Astrocyte of the hippocampus (primary cell): ENCODE data around the gene ATRNL1.
"Not testable (repeated sequence)": the region's sequence is repeated elsewhere in the genome, so short reads cannot be mapped to it uniquely, and the experiment has no call there.

ENCODE experiments used
- DNase-seq: peaks from one replicate; pipeline ENCODE4 v3.0.0; 2011; ENCODE audit warnings: low read depth, low spot score

ATRNL1 gene

DNA sequence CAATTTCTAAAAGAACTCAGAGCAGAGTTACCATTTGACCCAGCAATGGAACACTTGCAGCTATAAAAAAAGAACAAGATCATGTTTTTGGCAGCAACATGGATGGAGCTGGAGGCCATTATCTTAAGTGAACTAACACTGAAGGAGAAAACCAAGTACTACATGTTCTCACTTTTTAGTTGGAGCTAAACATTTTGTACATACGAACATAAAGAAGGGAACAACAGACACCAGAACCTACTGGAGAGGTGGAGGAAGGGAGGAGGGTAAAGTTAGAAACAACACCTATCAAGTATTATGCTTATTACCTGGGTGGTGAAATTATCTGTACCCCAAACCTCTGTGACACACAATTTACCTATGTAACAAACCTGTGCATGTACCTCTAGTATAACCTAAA is 329.5 kb downstream of the ATRNL1 start:
- no peak for DNase-seq

GRCh38 chr10:115427611-115428010 is 334.4 kb downstream of the ATRNL1 start:
- no peak for DNase-seq

DNA sequence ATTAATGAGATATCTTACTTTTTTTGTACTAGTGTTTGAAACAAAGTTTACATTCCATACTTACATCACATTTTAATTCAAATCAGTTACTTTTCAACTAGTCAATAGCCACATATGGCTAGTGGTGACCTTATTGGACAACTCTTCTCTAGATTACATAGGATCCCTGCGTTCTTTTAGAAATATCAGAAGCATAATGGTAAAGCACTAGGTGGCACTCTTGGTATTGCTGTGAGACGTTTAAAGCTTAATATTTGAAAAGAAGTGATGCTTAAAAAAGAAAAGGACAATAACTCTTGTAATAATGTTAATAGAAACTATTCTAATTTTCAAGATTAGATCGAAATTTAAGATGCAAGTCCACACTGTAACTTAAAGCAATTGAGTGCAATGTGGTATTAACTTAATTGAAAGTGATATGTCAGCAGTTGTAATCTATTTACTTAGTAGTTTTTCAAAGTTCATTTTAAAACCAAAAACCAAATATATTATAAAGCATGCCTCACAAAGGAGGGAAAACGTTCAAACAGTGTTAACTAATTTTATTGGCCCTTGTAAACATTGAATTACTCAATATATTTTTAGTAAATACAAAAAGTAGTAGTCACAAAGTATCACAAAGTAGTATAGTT is 339.1 kb downstream of the ATRNL1 start:
- peak; percentile 40 for DNase-seq

DNA sequence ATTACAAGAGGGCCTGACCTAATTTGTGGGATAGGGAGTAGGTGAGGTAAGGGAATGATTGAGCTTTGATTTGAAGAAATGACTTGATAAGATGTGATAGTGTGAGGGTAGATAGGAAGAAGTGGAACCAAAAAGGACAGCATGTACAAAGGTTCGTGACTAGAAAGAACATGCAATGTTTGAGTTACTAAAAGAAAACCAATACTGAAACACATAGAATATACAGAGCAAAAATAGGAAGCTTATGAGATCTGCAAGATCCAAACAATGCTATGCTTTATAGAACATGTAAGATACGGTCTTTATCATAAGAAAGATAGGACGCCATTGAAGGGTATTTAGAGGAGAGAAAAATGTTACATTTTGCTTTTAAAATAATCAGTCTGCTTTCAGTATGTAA is 343.8 kb downstream of the ATRNL1 start:
- no peak for DNase-seq

GRCh38 chr10:115441907-115442545 is 348.9 kb downstream of the ATRNL1 start:
- no peak for DNase-seq

- DNase-seq = no peak
These were observed 363.6 kb downstream of the ATRNL1 start for GRCh38 chr10:115456812-115457211.

DNA sequence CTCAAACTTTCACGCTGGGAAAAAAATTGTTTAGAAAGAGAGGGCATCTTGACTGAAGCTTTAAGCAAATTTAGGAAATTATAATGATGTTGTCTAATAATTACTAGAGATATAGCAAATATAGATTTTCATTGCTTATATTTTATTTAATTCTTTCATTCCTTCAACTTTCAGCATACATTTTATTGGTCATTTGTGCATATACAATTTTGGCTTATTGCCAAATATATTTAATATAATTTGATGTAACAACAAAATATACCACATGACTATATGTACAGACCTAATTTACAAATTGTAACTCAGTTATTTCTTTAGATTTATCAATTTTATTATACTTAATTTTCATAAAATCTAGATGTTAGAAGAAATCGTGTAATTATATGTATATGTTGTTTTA is 390.1 kb downstream of the ATRNL1 start:
- DNase-seq = no peak

DNA sequence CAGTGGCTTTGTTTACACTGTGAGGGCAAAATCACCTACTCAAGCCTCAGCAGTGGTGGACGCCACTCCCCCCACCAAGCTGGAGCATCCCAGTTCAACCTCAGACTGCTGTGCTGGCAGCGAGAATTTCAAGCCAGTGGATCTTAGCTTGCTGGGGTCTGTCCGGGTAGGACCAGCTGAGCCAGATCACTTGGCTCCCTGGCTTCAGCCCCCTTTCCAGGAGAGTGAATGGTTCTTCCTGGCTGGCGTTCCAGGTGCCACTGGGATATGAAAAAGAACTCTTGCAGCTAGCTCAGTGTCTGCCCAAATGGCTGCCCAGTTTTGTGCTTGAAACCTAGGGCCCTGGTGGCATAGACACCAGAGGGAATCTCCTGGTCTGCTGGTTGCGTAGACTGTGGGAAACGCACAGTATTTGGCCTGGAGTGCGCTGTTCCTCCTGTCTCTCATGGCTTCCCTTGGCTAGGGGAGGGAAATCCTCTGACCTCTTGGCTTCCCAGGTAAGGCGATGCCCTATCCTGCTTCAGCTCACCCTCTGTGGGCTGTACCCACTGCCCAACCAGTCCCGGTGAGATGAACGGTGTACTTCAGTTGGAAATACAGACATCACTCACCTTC is 398.5 kb downstream of the ATRNL1 start:
- no peak for DNase-seq

DNA sequence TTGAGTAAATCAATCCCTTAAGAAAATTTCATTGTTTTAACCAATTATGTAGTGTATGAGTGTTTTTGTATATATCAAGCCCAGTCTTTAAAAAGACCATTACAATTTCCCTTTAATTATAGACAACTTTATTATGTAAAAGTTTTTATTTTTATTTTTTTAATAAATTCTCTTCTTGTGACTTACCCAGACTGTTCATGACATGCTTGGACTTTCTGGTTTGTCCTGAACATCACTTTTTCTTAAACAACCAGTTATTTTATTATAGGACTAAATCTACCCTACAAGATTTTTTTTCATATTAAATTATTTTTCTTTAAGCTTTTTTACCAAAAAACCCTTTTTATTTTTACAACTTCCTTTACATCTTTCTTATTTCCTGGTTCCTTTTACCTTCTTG is 410.4 kb downstream of the ATRNL1 start:
- no peak for DNase-seq

GRCh38 chr10:115514895-115515294 is 421.7 kb downstream of the ATRNL1 start:
- no peak for DNase-seq

DNA sequence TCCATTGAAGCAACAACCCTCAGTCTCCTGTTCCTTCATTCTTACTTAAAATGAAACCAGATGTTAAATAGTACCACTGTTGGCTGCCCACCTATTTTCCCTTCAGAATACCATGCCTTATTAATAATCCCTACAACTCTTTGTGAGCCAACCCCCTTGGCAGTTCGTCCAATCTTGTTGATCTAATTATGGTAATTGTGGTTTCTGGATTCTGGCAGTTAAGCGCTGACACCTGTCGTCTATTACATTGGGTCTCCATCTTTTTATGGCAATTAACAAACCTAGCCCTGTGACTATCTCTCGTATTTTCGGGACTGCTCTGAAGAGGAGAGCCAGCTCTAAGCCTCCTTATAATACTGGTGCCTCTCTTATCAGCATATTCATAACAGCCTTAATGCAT is 432.0 kb downstream of the ATRNL1 start:
- no peak for DNase-seq

GRCh38 chr10:115527682-115528081 is 434.5 kb downstream of the ATRNL1 start:
- DNase-seq = not testable (repeated sequence)

DNA sequence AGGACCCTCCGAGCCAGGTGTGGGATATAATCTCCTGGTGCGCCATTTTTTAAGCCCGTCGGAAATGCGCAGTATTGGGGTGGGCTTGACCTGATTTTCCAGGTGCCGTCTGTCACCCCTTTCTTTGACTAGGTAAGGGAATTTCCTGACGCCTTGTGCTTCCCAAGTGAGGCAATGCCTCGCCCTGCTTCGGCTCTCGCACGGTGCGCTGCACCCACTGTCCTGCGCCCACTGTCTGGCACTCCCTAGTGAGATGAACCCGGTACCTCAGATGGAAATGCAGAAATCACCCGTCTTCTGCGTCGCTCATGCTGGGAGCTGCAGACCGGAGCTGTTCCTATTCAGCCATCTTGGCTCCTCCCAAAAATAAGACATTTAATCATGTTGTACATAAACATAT is 443.2 kb downstream of the ATRNL1 start:
- DNase-seq = not testable (repeated sequence)

GRCh38 chr10:115539142-115539762 is 446.1 kb downstream of the ATRNL1 start:
- no peak for DNase-seq

DNA sequence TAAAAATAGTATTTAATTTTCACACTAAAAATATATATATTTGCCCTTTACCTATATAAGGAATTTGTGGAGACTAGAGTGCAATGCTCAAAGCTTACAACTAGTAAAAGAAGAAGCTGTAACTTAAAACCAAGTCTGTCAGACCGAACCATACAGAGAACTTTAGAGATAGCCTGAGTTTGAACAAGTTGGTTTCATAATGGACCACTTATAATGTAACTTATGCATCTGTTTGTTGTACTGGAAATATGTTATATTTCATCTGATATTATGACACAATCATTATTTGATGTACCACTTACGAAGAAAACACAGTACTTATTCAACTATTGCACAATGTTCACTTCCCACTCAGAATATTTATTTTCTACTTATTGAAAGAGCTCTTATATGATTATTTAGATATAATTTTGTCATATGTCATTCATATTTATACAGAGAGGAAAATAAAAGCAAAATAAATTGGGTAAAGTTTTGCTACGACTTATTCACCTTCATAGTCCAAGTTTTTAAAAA is 462.8 kb downstream of the ATRNL1 start:
- no peak for DNase-seq

DNA sequence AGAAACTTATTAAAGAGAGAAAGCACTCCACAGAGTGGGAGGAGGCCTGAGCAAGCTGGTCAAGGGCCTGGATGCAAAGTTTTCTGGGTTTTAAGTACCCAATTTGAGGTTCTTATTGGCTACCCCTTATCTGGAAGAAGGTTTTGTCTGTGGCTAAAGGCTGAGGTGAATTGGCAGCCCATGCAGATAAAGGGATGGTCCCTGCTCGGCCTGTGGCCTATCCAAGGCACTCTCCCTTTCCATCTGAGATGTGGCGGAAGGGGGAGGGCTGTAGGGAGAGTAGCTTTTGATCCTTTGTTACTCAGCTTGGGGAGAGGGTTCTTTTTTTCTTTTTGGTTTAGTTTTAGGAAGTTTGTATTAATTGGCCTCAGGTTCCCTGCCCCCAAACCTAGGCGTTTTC is 465.1 kb downstream of the ATRNL1 start:
- DNase-seq = no peak

- DNase-seq = no peak
These were observed 473.7 kb downstream of the ATRNL1 start for GRCh38 chr10:115566867-115567266.

DNA sequence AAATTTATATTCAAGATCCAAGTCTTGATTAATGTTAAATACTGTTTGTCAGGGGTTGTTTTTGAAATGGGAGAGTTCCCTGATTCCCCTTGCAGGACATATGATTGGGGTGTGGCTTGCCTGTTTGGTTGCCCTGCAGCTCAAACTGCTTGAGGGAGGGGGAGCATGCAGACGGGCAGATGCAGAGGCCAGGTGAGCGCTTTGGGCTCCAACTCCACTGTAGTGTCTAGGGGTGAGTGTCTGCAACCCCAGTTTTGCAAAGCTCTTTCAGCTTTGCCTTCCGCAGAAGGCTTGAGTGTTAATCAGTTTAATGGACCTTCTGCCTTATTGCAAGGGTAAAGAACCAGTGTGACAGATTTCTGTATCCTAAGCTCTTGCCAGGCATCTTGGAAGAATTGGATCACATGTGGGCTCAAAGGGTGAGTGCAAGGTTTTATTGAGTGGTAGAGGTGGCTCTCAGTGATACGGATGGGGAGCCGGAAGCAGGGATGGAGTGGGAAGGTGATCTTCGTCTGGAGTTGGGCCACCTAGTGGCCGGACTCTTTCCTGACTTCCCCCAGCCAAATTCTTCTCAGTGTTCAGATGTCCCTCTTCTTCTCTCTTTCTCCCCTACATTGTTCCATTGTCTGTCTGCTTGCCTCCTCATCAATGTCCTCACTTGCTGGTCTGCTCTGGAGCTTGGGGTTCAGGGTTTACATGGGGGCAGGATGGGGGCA is 479.7 kb downstream of the ATRNL1 start:
- no peak for DNase-seq

GRCh38 chr10:115580239-115580638 is 487.1 kb downstream of the ATRNL1 start:
- DNase-seq = no peak

DNA sequence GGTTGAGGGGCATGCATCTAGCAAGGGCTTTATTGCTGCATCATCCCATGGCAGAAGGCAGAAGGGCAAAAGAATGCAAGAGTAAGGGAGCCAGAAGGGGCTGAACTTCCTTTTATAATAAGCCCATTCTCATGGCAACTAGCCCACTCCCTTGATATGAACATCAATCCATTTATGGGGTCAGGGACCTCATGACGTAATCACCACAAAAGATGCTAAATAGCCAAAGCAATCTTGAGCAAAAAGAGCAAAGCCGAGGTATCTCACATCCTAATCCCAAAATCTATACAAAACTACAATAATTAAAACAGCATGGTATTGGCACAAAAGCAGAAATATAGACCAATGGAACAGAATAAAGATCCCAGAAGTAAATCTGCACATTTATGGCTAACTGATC is 499.9 kb downstream of the ATRNL1 start:
- no peak for DNase-seq

DNA sequence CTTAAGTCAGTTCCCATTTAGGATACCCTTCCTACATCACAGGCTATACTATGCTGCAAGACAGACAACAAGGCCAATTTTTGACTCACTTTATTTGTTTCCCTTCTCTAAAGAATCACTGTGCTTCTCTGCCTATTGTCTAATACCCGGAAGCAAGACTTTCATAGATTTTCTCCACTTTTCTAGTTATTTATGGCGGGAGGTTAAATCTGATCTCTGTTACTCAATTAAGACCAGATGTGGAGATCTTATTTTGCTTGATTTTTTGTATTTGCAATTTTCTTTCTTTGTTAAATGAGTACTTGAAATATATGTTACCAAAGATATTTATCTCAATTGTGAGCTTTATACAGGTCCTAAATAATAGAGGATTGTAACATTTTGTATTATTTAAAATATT is 511.5 kb downstream of the ATRNL1 start:
- DNase-seq = no peak

GRCh38 chr10:115606086-115606485 is 512.9 kb downstream of the ATRNL1 start:
- peak; percentile 46 for DNase-seq
